Mesothelial cell of epicardium (in vitro differentiated cells): Measurements from ENCODE around the gene IRF7. TPM values are rescaled to one million over a fixed set of nuclear protein-coding genes. Genes with fewer than 3 reads are reported as not detected.

Experiments
- DNase-seq, 2 experiments: peaks; one replicate each; pipeline ENCODE4 v3.0.0; 2021; ENCODE audit warnings: low spot score in 2 of 2; ENCODE audit not compliant: unreplicated experiment in 2 of 2
- H3K27ac Mint-ChIP-seq: 2 replicates; pipeline ENCODE4 v1.8.0; 2021; ENCODE audit warnings: mixed read lengths
- H3K27me3 Mint-ChIP-seq: 2 replicates; pipeline ENCODE4 v1.8.0; 2021; ENCODE audit warnings: low read depth, mixed read lengths
- H3K36me3 Mint-ChIP-seq: 2 replicates; pipeline ENCODE4 v1.8.0; 2021; ENCODE audit warnings: mixed read lengths
- H3K4me1 Mint-ChIP-seq: 2 replicates; pipeline ENCODE4 v1.8.0; 2021; ENCODE audit warnings: mixed read lengths
- H3K4me3 Mint-ChIP-seq: 2 replicates; pipeline ENCODE4 v1.8.0; 2021; ENCODE audit warnings: mild to moderate bottlenecking, moderate library complexity, mixed read lengths
- H3K9me3 Mint-ChIP-seq: 2 replicates; pipeline ENCODE4 v1.8.0; 2021; ENCODE audit warnings: mixed read lengths
- CTCF ChIP-seq: fragments of 200-600 bp; sonication (generic); IDR thresholded peaks from one replicate; pipeline ENCODE4 v1.5.0; 2021; ENCODE audit warnings: antibody characterized with exemption; ENCODE audit not compliant: unreplicated experiment
- total RNA-seq: library from RNA; stranded (reverse); gene quantifications from 3 replicates; pipeline ENCODE4 v1.2.1, GENCODE V29; 2021

Gene IRF7
- total RNA-seq, 1 donor from 2014 or later: 21.9 TPM

- no peak for TF ChIP-seq CTCF
- no peak overlapping the region for H3K4me3 Mint-ChIP-seq
- peaks cover 26% of the 10 kb centered on the region for H3K36me3 Mint-ChIP-seq
- peaks cover 5% of the 10 kb centered on the region for H3K4me1 Mint-ChIP-seq
- no peaks in the 10 kb centered on the region for H3K27me3 Mint-ChIP-seq
- peak overlapping the region; percentile 59 for H3K27ac Mint-ChIP-seq
- DNase-seq: no peak
- no peaks in the 10 kb centered on the region for H3K9me3 Mint-ChIP-seq
Observed at GRCh38 chr11:607020-607780, 8.6 kb downstream of the IRF7 start.

- Mint-ChIP-seq H3K27me3 (no peaks in the 10 kb centered on the region), H3K4me1 (peaks cover 5% of the 10 kb centered on the region), H3K27ac (peak overlapping the region; percentile 59), H3K9me3 (no peaks in the 10 kb centered on the region), H3K4me3 (no peak overlapping the region), H3K36me3 (peaks cover 30% of the 10 kb centered on the region)
- TF ChIP-seq CTCF: no peak
- no peak for DNase-seq
Observed at GRCh38 chr11:606245-606644, 9.5 kb downstream of the IRF7 start.

- no peaks in the 10 kb centered on the region for H3K9me3 Mint-ChIP-seq
- TF ChIP-seq CTCF: no peak
- no peaks in the 10 kb centered on the region for H3K27me3 Mint-ChIP-seq
- H3K4me3 Mint-ChIP-seq: no peak overlapping the region
- peaks cover 5% of the 10 kb centered on the region for H3K4me1 Mint-ChIP-seq
- peaks cover 28% of the 10 kb centered on the region for H3K36me3 Mint-ChIP-seq
- DNase-seq: no peak
- no peak overlapping the region for H3K27ac Mint-ChIP-seq
Observed at GRCh38 chr11:605286-606129, 10.2 kb downstream of the IRF7 start.

GRCh38 chr11:603154-603553, 12.6 kb downstream of the IRF7 start:
- no peak overlapping the region for H3K27ac Mint-ChIP-seq
- peaks cover 5% of the 10 kb centered on the region for H3K4me1 Mint-ChIP-seq
- no peak overlapping the region for H3K4me3 Mint-ChIP-seq
- TF ChIP-seq CTCF: no peak
- H3K9me3 Mint-ChIP-seq: no peaks in the 10 kb centered on the region
- no peak for DNase-seq
- H3K36me3 Mint-ChIP-seq: peaks cover 34% of the 10 kb centered on the region
- no peaks in the 10 kb centered on the region for H3K27me3 Mint-ChIP-seq

GRCh38 chr11:601573-602245, 14.0 kb downstream of the IRF7 start:
- Mint-ChIP-seq H3K36me3 (peaks cover 36% of the 10 kb centered on the region), H3K4me1 (peaks cover 3% of the 10 kb centered on the region), H3K9me3 (no peaks in the 10 kb centered on the region), H3K27me3 (no peaks in the 10 kb centered on the region), H3K4me3 (no peak overlapping the region), H3K27ac (no peak overlapping the region)
- DNase-seq: no peak
- TF ChIP-seq CTCF: no peak
